K562 (cell line): ENCODE data around the gene TLE7. TPM values are rescaled to one million over a fixed set of nuclear protein-coding genes. Genes with fewer than 3 reads are reported as not detected.
A peak's percentile ranks its signal among the peaks of the same experiment; 100 is the strongest.

ENCODE experiments used
- ARNT ChIP-seq, 2 experiments: fragments of 450-650 bp; IDR thresholded peaks; 2 replicates each; pipeline ENCODE4 v1.6.1; 2016; ENCODE audit warnings: mild to moderate bottlenecking in 1 of 2
- FOXJ2 ChIP-seq: fragments of 200-800 bp; sonication (Bioruptor generic); IDR thresholded peaks from 2 replicates; pipeline ENCODE4 v1.6.1; 2016; ENCODE audit warnings: missing genetic modification characterization, missing compliant biosample characterization
- FOXK2 ChIP-seq, 2 experiments: fragments of 450-650 bp; IDR thresholded peaks in 1 of 2; conservative IDR thresholded peaks in 1 of 2; 2 replicates each; pipeline ENCODE4 v1.6.1; 2016; ENCODE audit warnings: low read depth in 2 of 2, mild to moderate bottlenecking in 1 of 2
- GABPB1 ChIP-seq: sonication (generic); formaldehyde crosslinking; IDR thresholded peaks from 2 replicates; pipeline ENCODE4 v1.8.0; 2022; ENCODE audit warnings: mild to moderate bottlenecking, missing genetic modification reagents
- HCFC1 ChIP-seq: IDR thresholded peaks from 2 replicates; pipeline ENCODE4 v1.6.1; 2012; ENCODE audit warnings: low read depth, low read length, improper control_type of control experiment
- JUNB ChIP-seq: fragments of 450-650 bp; formaldehyde crosslinking; conservative IDR thresholded peaks from 2 replicates; pipeline ENCODE4 v1.4.0; 2020; ENCODE audit warnings: mild to moderate bottlenecking
- MBD2 ChIP-seq: sonication (generic); IDR thresholded peaks from 2 replicates; pipeline ENCODE4 v1.6.1; 2016; ENCODE audit warnings: low read depth, borderline replicate concordance
- RBM14 ChIP-seq: fragments of 200-400 bp; formaldehyde crosslinking; IDR thresholded peaks from 2 replicates; pipeline ENCODE4 v1.6.1; 2018; ENCODE audit warnings: low read depth, mild to moderate bottlenecking, low read length, moderate library complexity, borderline replicate concordance; ENCODE audit not compliant: insufficient read depth
- RCOR1 ChIP-seq, 2 experiments: IDR thresholded peaks; 2 replicates each; pipeline ENCODE4 v1.6.1; 2012; ENCODE audit warnings: low read depth in 2 of 2, low read length in 2 of 2, borderline replicate concordance in 1 of 2, improper control_type of control experiment in 1 of 2
- SMARCE1 ChIP-seq: fragments of 450-650 bp; IDR thresholded peaks from 2 replicates; pipeline ENCODE4 v1.7.1; 2016; ENCODE audit warnings: mild to moderate bottlenecking
- SP1 ChIP-seq: sonication (generic); formaldehyde crosslinking; IDR thresholded peaks from 2 replicates; pipeline ENCODE4 v1.8.1; 2022; ENCODE audit warnings: mild to moderate bottlenecking, missing genetic modification reagents
- ZNF175 ChIP-seq: fragments of 200-800 bp; sonication (Bioruptor generic); IDR thresholded peaks from 2 replicates; pipeline ENCODE4 v1.6.1; 2016; ENCODE audit warnings: low read depth, mild to moderate bottlenecking, missing genetic modification characterization, missing compliant biosample characterization
- ZNF311 ChIP-seq: fragments of 250-450 bp; sonication (Bioruptor Pico); IDR thresholded peaks from 2 replicates; pipeline ENCODE4 v1.4.0; 2020; ENCODE audit warnings: mild to moderate bottlenecking, moderate library complexity
- ZNF41 ChIP-seq: fragments of 250-450 bp; sonication (Bioruptor Pico); conservative IDR thresholded peaks from 2 replicates; pipeline ENCODE4 v1.4.0; 2020; ENCODE audit warnings: mild to moderate bottlenecking
- polyA plus RNA-seq, 8 experiments: library from polyadenylated mRNA; depleted of rRNA in 4 of 8; stranded (reverse) in 5 of 8; unstranded in 3 of 8; fragments of >200 nt; fragmentation: Nextera tagmentation in 2 of 8; fragmentation: Illumina TruSeq in 1 of 8; extraction: Ambion mirVana in 2 of 8; extraction: Trizol in 1 of 8; gene quantifications; 2 replicates each; pipeline versions ENCODE4 v1.2.1 to v1.2.3, GENCODE V29; 2011 to 2014; ENCODE audit warnings: inconsistent platforms in 1 of 8, missing spikeins in 1 of 8
- total RNA-seq, 7 experiments: library from RNA; depleted of rRNA in 6 of 7; stranded (reverse); fragments of >200 nt in 6 of 7; fragmentation: Illumina TruSeq in 2 of 7; extraction: Trizol in 2 of 7; gene quantifications; 2 replicates each; pipeline versions ENCODE4 v1.2.1 to v1.2.3, GENCODE V29; 2011 to 2021; ENCODE audit warnings: low replicate concordance in 1 of 7
- TF ChIP-seq, protein P1 (sequence below): fragments of 250-450 bp; sonication (Bioruptor Pico); IDR thresholded peaks from 2 replicates; pipeline ENCODE4 v1.8.0; 2022; ENCODE audit warnings: inconsistent platforms
- TF ChIP-seq, protein P2 (sequence below), 3 experiments: fragments of 200-800 bp in 1 of 3; sonication (Bioruptor generic) in 1 of 3; sonication (generic) in 1 of 3; formaldehyde crosslinking in 1 of 3; IDR thresholded peaks; 2 replicates each; pipeline versions ENCODE4 v1.6.1 to v1.8.0; 2016 to 2022; ENCODE audit warnings: mild to moderate bottlenecking in 2 of 3, missing compliant biosample characterization in 2 of 3, missing genetic modification characterization in 2 of 3, missing genetic modification reagents in 1 of 3
- TF ChIP-seq, protein P3 (sequence below): fragments of 450-650 bp; IDR thresholded peaks from 2 replicates; pipeline ENCODE4 v1.7.1; 2018; ENCODE audit warnings: mild to moderate bottlenecking, low read depth; ENCODE audit not compliant: partially characterized antibody
- TF ChIP-seq, protein P4 (sequence below): fragments of 450-650 bp; IDR thresholded peaks from 2 replicates; pipeline ENCODE4 v1.6.1; 2016; ENCODE audit warnings: borderline replicate concordance

The TLE7 gene
- total and polyA plus RNA-seq, 9 of the 15 experiments (the other 6 are each of a cell fraction or from before 2014, with no cell fraction given): not detected

DNA sequence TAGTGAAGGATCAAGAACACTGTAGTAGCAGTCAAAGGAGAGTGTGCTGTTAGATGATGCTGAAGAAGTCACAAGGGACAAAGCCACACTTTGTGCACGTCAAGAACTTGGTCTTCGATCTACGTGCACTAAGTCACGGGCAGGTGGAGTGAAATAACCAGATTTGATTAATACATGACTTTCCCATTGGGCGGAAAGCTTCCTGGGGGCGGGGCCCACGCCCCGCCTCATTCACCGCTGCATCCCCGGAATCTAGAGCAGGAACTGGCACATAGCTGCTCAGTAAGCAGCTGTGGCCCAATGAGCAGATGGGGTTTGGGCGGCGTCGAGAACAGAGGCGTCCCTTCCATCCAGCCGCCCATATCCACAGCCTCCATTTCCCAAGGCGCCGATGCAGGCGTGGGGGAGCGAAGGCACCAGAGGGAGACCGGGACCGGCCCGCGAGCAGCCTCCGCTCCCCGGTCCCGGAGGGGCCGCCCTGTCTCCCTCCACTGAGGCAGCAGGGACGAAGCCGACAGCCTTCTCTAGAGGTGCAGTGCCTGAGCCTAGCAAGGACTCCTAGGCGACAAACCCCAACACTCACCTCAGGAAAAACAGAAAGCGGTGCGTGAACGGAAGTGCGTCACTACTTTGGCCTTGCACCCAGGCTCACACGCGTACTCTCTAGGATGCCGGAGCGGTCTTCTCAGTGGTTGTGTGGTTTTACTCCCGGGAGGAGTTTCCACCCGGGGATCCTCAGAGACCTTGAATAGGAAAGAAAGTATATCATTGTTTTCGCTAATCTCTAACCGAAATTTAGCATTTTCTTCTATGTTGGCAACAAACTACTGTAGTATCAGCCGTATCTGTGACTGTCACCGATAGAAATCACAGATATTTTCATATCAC is 42.4 kb upstream of the TLE7 start (continued):
- TF ChIP-seq, protein P1, sequence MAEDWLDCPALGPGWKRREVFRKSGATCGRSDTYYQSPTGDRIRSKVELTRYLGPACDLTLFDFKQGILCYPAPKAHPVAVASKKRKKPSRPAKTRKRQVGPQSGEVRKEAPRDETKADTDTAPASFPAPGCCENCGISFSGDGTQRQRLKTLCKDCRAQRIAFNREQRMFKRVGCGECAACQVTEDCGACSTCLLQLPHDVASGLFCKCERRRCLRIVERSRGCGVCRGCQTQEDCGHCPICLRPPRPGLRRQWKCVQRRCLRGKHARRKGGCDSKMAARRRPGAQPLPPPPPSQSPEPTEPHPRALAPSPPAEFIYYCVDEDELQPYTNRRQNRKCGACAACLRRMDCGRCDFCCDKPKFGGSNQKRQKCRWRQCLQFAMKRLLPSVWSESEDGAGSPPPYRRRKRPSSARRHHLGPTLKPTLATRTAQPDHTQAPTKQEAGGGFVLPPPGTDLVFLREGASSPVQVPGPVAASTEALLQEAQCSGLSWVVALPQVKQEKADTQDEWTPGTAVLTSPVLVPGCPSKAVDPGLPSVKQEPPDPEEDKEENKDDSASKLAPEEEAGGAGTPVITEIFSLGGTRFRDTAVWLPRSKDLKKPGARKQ: no peak
- no peak for TF ChIP-seq ZNF311 (CRISPR knock-in tag)
- no peak for TF ChIP-seq JUNB
- peak; percentile 95 for TF ChIP-seq GABPB1
- TF ChIP-seq RCOR1 (IDR thresholded peaks at IDR 0.05; ENCODE audit: borderline replicate concordance in 1 of 2, low read depth in 2 of 2, low read length in 2 of 2): peak in 1 of 2 experiments; percentile 73; a peak in 2 of 4 replicates
- TF ChIP-seq FOXJ2: peak; percentile 47; the same call in 1 of the 2 replicates
- TF ChIP-seq ARNT (IDR thresholded peaks at IDR 0.05): peak in 1 of 2 experiments; percentile 76; a peak in 2 of 4 replicates
- TF ChIP-seq, protein P2, sequence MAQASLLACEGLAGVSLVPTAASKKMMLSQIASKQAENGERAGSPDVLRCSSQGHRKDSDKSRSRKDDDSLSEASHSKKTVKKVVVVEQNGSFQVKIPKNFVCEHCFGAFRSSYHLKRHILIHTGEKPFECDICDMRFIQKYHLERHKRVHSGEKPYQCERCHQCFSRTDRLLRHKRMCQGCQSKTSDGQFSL (CRISPR knock-in tag; IDR thresholded peaks at IDR 0.05): peak; percentile 40; the same call in 1 of the 2 replicates
- TF ChIP-seq, protein P2 (tag; IDR thresholded peaks at IDR 0.05): 0 out of 4 replicates have a peak, but pooled peaks of 1 of the 2 experiments have one; percentile 59
- peak; percentile 15 to 42; a peak in 2 of 4 replicates for TF ChIP-seq FOXK2 (conservative IDR thresholded peaks at IDR 0.05 in 1 of 2, IDR thresholded peaks at IDR 0.05 in 1 of 2; ENCODE audit: low read depth in 2 of 2)
- no peak for TF ChIP-seq ZNF41 (CRISPR knock-in tag)
- no peak for TF ChIP-seq SMARCE1
- TF ChIP-seq, protein P3, sequence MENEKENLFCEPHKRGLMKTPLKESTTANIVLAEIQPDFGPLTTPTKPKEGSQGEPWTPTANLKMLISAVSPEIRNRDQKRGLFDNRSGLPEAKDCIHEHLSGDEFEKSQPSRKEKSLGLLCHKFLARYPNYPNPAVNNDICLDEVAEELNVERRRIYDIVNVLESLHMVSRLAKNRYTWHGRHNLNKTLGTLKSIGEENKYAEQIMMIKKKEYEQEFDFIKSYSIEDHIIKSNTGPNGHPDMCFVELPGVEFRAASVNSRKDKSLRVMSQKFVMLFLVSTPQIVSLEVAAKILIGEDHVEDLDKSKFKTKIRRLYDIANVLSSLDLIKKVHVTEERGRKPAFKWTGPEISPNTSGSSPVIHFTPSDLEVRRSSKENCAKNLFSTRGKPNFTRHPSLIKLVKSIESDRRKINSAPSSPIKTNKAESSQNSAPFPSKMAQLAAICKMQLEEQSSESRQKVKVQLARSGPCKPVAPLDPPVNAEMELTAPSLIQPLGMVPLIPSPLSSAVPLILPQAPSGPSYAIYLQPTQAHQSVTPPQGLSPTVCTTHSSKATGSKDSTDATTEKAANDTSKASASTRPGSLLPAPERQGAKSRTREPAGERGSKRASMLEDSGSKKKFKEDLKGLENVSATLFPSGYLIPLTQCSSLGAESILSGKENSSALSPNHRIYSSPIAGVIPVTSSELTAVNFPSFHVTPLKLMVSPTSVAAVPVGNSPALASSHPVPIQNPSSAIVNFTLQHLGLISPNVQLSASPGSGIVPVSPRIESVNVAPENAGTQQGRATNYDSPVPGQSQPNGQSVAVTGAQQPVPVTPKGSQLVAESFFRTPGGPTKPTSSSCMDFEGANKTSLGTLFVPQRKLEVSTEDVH: peak; percentile 75
- TF ChIP-seq MBD2: peak; percentile 47; the same call in 1 of the 2 replicates
- TF ChIP-seq SP1 (CRISPR knock-in tag): peak; percentile 37; the same call in 1 of the 2 replicates
- TF ChIP-seq, protein P4, sequence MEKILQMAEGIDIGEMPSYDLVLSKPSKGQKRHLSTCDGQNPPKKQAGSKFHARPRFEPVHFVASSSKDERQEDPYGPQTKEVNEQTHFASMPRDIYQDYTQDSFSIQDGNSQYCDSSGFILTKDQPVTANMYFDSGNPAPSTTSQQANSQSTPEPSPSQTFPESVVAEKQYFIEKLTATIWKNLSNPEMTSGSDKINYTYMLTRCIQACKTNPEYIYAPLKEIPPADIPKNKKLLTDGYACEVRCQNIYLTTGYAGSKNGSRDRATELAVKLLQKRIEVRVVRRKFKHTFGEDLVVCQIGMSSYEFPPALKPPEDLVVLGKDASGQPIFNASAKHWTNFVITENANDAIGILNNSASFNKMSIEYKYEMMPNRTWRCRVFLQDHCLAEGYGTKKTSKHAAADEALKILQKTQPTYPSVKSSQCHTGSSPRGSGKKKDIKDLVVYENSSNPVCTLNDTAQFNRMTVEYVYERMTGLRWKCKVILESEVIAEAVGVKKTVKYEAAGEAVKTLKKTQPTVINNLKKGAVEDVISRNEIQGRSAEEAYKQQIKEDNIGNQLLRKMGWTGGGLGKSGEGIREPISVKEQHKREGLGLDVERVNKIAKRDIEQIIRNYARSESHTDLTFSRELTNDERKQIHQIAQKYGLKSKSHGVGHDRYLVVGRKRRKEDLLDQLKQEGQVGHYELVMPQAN: peak; percentile 67; the same call in 1 of the 2 replicates
- TF ChIP-seq HCFC1: peak; percentile 69
- no peak for TF ChIP-seq RBM14
- TF ChIP-seq ZNF175 (CRISPR knock-in tag): no peak
